HG02642 (cell line): ENCODE data around the gene MRM1.

Source experiments
- ATAC-seq: cut with Tn5 transposase; IDR thresholded peaks from one replicate; pipeline ENCODE4 v1.9.1; 2021; ENCODE audit warnings: mild to moderate bottlenecking; ENCODE audit not compliant: unreplicated experiment, poor library complexity

Gene MRM1

GRCh38 chr17:36629252-36629847 is 28.0 kb downstream of the MRM1 start:
- ATAC-seq: no peak

DNA sequence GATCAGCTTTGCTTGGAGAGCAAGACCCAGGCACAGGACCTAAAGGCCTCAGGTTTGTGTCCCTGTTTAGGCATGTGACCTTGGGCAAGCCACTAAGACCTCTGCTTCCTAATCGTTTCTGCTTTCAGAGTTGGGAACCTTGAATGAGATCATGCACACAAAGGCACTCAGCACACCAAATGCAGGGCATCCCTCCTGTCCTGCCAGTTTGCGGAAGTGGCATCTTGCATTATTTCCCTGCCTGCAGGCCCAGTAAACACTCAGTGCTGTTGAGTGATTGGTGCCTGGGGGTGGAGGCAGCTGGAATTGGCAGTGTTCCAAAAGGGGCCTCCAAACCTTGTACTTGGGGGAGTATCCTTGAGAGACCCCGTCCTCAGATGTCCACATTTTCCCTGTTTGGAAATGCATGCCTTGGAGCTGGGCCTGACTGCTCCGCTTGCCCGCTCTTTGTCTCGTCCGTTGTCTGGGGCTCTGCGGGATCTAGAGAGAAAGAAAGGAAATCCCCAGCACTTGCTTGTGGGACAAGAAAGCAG is 28.7 kb downstream of the MRM1 start:
- ATAC-seq: no peak

DNA sequence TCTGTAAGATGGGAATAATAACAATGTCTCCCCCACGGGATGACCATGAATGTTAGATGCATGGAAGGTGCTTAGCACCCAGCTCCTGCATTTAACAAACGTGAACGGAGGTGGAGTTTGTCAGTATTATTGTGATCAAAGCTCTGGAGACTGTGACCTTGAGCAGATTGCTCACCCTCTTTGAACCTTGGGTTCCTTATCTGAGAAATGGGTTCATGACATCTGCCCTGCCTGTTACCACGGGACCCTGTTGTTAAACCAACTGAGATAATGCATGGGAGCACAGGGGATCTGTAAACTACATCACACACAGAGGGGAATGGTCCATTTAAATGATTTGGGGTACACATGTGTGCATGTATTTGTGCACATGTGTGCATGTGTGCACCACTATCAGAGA is 29.6 kb downstream of the MRM1 start:
- ATAC-seq: no peak

DNA sequence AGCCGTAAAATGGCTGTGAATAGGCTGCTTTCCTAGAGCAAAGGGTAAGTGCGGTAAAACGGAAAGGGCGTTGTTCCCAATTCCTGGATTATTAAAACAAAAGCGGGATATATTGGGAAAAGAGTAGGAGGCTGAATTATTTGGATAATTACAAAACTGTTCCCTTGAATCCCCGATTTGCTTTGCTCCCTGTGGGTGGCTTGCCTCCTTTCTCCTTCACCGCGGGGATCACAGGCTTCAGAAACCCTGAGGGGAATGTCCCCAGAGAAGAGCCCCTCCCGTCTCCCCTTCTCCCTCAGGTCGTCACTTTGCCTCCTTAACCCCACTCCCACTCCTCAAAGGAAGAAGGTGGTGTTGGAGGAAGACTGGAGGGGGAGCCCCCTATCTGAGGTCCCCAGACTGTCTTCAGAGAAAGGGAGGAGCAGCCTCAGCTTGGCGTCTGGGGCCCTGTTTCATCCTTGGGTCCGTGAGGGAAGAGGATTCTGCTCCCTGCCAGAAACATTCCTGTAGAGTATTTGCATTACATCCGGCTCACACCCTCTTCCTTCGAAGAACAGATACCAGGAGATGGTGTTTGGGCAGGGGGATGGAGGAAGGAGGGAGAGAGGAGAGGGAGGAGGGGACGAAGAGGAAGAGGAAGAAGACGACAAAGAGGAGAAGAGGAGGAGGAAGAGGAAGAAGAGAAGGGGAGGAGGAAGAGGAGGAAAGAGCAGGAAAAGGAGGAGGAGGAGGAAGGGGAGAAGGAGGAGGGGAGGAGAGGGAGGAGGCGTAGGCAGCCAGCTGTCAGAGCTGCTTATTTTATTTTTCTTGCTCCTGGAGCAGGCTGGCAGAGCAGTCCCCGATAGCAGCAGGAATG is 31.8 kb downstream of the MRM1 start:
- no peak for ATAC-seq

DNA sequence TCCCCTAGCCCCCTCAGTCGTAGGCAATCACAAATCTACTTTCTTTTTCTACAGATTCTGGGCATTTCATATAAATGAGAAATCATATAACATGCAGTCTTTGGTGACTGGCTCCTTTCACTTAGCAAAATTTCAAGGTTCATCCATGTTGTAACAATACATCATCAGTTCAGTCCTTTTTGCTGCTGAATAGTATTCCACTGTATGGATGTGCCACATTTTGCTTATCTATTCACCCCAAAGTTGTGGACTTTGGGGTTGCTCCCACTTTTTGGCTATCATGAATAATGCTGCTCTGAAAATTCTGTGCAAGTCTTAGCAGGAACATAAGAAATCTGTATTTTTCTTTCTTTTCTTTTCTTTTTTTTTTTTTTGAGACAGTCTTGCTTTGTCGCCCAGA is 39.0 kb downstream of the MRM1 start:
- no peak for ATAC-seq

DNA sequence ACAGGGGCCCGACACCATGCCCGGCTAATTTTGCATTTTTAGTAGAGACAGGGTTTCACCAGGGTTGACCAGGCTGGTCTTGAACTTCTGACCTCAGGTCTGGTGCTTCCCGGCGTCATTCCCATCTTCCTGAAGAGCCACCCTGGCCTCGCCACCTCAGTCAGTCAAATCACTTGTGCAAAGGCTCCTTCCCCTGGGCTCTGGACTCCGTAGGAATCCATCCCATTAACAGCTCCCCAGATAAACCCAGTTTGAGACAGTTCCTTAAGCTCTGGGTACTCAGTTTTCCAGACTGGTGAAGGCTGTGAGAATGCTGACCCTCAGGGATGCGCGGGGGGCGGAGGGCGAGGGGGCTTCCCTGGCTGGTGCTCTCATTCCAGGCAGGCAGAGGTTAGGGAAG is 39.5 kb downstream of the MRM1 start:
- no peak for ATAC-seq

DNA sequence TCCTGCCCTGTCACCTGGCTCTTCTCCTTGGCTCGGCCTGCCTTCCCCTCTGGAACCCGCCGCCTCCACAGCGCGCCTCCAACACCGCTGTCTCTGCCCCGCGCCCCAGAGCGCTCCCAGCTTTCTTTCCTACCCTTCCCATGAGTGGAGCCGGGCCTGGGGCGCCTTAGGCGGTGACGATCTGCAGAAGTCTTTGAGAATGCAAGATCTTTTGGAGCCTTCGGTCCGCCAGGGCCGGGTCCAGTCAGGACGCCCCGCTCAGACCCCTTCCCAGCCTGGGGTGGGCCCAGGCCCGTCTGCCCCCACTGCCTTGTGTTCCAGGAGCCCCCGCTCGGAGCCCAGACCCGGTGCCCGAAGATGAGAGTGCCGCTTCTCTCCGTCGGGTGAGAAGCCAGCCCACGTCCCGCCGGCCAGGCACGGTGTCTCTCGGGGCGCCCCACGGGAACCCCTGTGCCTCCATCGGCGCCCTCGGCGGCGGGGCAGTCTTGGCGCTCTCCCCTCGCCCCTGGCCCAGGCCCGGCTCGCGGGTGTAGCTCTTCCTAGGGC is 40.0 kb downstream of the MRM1 start:
- ATAC-seq: no peak

GRCh38 chr17:36641877-36642845 is 40.8 kb downstream of the MRM1 start:
- no peak for ATAC-seq

- ATAC-seq: no peak
These were observed 41.8 kb downstream of the MRM1 start for GRCh38 chr17:36643086-36643685.

DNA sequence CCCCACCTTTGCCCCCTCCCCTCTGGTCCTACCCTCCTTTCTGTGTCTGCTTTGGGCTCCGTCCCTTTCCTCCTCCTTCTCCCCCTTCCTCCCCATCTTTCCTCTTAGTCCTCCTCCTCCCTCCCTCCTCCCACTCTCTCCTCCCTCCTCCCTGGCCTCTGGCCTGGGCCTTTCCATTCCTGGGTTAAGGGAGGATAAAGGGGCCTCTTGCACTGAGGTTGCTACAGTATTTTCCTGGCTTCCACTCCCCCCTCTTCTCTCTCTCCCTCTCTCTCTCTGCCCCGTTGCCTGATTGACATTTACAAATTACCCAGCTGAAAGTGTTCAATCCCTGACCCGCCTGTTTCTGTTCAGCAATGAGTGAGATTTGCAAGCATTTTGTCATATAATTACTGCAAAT is 44.0 kb downstream of the MRM1 start:
- no peak for ATAC-seq

DNA sequence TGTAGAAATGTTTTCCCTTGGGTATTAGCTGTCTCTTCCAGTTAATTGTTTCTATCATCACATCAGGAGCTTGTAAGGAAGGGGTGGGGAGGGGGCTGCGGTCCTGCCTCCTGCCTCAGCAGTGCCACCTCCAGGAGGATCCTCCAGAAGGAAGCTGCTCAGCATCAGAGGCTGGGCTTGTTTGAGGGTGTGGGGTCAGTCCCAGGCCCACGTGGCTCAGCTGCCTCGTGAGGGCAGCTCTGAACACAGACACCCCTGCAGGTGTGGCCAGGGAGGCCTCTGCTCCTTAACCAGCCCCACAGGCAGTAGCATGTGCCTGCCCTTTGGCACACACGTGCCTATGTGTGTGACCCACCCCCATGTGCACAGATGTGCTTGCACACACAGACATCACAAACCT is 46.3 kb downstream of the MRM1 start:
- ATAC-seq: no peak

- no peak for ATAC-seq
These were observed 48.9 kb downstream of the MRM1 start for GRCh38 chr17:36650096-36650775.

DNA sequence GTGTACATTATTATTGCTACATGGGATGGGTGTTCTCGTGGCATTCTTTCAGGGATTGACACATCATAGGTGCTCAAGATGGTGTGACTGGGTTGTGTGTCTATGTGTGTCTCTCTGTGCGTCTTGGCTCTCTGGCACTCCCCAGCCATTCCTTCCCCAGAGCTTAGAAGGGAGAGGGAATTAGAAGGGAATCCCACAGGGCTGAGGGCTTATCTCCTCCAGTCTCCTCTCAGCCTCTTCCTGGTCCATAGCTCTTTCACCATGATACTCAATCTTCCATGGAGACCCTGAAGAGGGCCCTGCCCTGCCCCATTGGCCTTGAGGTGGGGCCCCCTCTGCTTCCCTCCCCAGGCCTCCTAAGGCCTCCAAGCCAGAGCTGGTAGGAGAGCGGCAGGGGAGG is 52.0 kb downstream of the MRM1 start:
- no peak for ATAC-seq

- no peak for ATAC-seq
These were observed 52.5 kb downstream of the MRM1 start for GRCh38 chr17:36653856-36654255.

DNA sequence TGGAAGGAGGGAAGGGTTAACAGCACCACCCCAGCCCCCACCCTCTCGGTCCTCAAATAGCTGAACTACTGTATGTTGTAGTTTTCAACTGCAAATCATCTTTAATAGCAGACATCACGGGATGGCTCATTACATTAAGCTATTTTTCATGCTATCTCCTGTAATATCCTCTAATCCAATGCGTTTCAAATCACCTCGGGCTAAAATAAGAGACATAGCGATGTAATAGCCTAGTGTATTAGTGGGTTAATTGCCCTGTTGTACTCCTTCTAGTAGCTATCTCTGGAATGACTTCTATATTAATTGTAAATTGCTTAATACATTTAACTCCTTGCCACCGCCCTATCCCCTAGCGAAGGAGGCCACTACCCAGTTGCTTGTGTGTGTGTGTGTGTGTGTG is 54.3 kb downstream of the MRM1 start:
- no peak for ATAC-seq

DNA sequence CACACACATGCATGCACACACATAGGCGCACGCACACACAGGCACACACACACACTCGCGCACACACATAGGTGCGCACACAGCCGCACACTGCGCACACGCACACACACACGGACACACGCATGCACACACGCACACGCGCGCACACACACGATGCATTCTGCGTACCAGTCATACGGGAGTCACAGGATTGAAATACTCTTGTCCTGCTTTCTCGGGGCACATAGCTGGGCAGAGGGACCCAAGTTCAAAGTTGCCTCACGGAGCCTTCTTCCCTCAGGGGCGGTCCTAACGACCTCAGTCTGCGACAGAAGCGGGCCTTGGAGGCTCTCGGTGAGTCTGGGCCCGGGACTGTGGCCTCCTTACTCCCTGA is 56.0 kb downstream of the MRM1 start:
- no peak for ATAC-seq

- no peak for ATAC-seq
These were observed 56.5 kb downstream of the MRM1 start for GRCh38 chr17:36657763-36658490.
